Keratinocyte (primary cell): ENCODE measurements around the gene C3orf20.

Experiments used
- EZH2 ChIP-seq: IDR thresholded peaks from one replicate; pipeline ENCODE4 v1.6.1; 2012; ENCODE audit warnings: inconsistent platforms, mild to moderate bottlenecking, low read length, moderate library complexity
- TF ChIP-seq, protein P1 (sequence below), 3 experiments: IDR thresholded peaks in 1 of 3; conservative IDR thresholded peaks in 1 of 3; optimal IDR thresholded peaks in 1 of 3; 2 replicates in 2 of 3; 3 replicates in 1 of 3; pipeline versions ENCODE3 to v1.5.1; 2011; ENCODE audit warnings: low read length in 3 of 3, mild to moderate bottlenecking in 3 of 3, moderate library complexity in 2 of 3, control low read depth in 1 of 3, inconsistent platforms in 1 of 3; ENCODE audit not compliant: insufficient read depth in 2 of 3; ENCODE audit errors: extremely low read depth in 1 of 3

DNA sequence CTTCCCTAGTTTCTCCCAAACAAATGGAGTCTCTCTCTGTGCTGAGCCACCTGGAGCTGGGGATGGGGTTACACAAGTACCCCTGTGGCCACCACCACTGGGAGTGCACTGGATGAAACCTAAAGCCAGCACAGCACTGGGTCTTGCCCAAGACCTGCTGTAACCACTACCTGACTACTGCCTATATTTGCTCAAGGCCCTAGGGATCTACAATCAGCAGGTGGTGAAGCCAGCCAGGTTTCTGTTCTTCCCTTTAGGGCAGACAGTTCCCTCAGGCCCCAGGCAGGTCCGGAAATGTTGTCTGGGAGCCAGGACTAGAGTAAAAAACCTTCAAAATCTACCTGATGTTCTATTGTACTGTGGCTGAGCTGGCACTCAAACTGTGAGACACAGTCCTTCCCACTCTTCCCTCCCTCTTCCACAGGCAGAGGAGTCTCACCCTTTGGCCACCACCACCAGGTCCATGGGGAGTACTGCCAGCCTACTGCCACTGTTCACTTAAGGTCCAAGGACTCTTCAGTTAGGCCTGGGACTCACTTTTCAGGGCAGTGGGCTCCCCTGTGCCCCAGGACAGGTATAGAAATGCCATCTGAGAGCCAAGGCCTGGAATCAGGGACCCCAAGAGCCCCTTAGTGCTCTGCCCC, 23.8 kb downstream of the C3orf20 start:
- TF ChIP-seq, protein P1, sequence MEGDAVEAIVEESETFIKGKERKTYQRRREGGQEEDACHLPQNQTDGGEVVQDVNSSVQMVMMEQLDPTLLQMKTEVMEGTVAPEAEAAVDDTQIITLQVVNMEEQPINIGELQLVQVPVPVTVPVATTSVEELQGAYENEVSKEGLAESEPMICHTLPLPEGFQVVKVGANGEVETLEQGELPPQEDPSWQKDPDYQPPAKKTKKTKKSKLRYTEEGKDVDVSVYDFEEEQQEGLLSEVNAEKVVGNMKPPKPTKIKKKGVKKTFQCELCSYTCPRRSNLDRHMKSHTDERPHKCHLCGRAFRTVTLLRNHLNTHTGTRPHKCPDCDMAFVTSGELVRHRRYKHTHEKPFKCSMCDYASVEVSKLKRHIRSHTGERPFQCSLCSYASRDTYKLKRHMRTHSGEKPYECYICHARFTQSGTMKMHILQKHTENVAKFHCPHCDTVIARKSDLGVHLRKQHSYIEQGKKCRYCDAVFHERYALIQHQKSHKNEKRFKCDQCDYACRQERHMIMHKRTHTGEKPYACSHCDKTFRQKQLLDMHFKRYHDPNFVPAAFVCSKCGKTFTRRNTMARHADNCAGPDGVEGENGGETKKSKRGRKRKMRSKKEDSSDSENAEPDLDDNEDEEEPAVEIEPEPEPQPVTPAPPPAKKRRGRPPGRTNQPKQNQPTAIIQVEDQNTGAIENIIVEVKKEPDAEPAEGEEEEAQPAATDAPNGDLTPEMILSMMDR (optimal IDR thresholded peaks at IDR 0.05 in 1 of 3, IDR thresholded peaks at IDR 0.05 in 1 of 3, conservative IDR thresholded peaks at IDR 0.05 in 1 of 3; ENCODE audit: extremely low read depth in 1 of 3, insufficient read depth in 2 of 3, low read length in 3 of 3) = no peak
- no peak for TF ChIP-seq EZH2
